ENCODE results near the gene ADH1C. TPM values are rescaled to one million over a fixed set of nuclear protein-coding genes. Genes with fewer than 3 reads are reported as not detected.
"Not testable (repeated sequence)": the region's sequence is repeated elsewhere in the genome, so short reads cannot be mapped to it uniquely, and the experiment has no call there.

The ADH1C gene
- total RNA-seq, 4 donors from 2014 or later, result 28.1 to 496 (median 231) TPM

DNA sequence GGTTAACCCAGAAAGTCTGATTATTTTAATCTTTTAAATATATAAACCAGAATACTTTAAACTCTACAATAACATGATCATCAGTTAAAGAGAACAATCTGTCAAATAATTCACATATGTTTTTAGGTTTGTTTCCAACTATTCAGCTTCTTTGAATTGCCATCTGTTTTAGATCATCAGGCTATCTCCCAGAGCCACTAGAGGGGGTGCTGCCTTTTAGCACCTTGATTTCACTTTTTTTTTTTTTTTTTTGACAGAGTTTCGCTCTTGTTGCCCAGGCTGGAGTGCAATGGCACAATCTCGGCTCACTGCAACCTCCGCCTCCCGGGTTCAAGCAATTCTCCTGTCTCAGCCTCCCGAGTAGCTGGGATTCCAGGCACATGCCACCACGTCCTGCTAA lies 24.8 kb upstream of the ADH1C start:
- intact Hi-C loops (cut with DNase I; ENCODE audit: low total_unique reads); H3K4me3 ChIP-seq; H3K27ac ChIP-seq; H3K36me3 ChIP-seq; DNase-seq; H3K27me3 ChIP-seq; in situ Hi-C loops (cut with MboI; ENCODE audit: low pct_ligation_motif_present in 1 of 4, low pct_unique_long_range_greater_than_20kb in 1 of 4, low sequenced_read_pairs in 3 of 4): not testable (repeated sequence)
- 55 to 58% methylated on average over 4 to 6 of the region's 6 CpGs for WGBS, 2 donors (ENCODE audit: low coverage in 1 of 2)
- Histone ChIP-seq H3K4me1 (peaks cover 4 to 17% (median 10%) of the 10 kb centered on the region in 4 donors), H3K9me3 (peaks cover 11 to 16% of the 10 kb centered on the region in 2 donors)
- TF ChIP-seq, protein P1, sequence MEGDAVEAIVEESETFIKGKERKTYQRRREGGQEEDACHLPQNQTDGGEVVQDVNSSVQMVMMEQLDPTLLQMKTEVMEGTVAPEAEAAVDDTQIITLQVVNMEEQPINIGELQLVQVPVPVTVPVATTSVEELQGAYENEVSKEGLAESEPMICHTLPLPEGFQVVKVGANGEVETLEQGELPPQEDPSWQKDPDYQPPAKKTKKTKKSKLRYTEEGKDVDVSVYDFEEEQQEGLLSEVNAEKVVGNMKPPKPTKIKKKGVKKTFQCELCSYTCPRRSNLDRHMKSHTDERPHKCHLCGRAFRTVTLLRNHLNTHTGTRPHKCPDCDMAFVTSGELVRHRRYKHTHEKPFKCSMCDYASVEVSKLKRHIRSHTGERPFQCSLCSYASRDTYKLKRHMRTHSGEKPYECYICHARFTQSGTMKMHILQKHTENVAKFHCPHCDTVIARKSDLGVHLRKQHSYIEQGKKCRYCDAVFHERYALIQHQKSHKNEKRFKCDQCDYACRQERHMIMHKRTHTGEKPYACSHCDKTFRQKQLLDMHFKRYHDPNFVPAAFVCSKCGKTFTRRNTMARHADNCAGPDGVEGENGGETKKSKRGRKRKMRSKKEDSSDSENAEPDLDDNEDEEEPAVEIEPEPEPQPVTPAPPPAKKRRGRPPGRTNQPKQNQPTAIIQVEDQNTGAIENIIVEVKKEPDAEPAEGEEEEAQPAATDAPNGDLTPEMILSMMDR (IDR thresholded peaks at IDR 0.05), result peak in 4 of 5 experiments; percentile 24 to 38 (median 29)

DNA sequence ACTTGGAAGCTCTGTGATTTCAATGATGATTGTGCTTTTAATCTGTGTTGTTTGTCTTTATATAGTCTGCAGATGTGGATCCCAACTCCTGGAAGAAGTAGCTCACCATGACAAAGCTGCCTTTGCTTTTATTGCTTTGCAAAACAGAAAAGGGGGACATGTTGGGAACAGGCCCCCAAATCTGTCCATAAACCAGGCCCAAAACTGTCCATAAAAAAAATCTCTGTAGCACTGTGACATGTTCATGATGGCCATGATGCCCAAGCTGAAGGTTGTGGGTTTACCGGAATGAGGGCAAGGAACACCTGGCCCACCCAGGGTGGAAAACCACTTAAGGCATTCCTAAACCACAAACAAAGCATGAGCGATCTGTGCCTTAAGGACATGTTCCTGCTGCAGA lies 19.9 kb upstream of the ADH1C start:
- intact Hi-C loops (cut with DNase I; ENCODE audit: low total_unique reads); H3K27ac ChIP-seq; in situ Hi-C loops (cut with MboI; ENCODE audit: low pct_ligation_motif_present in 1 of 4, low pct_unique_long_range_greater_than_20kb in 1 of 4, low sequenced_read_pairs in 3 of 4); H3K4me3 ChIP-seq; H3K36me3 ChIP-seq; DNase-seq; H3K27me3 ChIP-seq; H3K4me1 ChIP-seq: not testable (repeated sequence)
- H3K9me3 ChIP-seq, result peaks cover 11% of the 10 kb centered on the region in 2 donors
- WGBS, 2 donors (ENCODE audit: low coverage in 1 of 2), result 87% methylated on average over 2 of the region's 2 CpGs; no CpG with 5 or more reads in 1 of the 2 donors

DNA sequence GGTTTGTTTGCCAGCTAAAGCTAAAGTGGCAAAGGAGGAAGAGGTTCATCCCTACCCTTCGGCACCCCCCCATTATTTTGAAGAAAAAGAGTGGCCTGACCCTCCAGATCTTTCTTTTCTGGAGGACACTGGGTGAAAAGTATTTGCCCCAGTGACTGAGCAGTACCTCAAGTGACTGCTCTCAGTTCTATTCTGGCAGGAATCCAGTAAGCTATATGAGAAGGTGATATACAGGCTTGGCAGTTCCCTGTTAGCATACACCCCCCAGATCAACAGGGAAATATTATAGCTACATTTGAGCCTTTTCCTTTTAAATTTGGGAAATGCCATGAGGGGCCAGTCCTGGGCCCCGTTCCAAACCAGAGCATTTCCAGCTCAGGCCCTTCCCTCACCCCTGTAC lies 15.3 kb upstream of the ADH1C start:
- WGBS, 2 donors (ENCODE audit: low coverage in 1 of 2), result 43 to 58% methylated on average over 1 to 2 of the region's 2 CpGs
- in situ Hi-C loops (cut with MboI; ENCODE audit: low pct_ligation_motif_present in 1 of 4, low pct_unique_long_range_greater_than_20kb in 1 of 4, low sequenced_read_pairs in 3 of 4); H3K4me3 ChIP-seq; DNase-seq; H3K36me3 ChIP-seq; H3K4me1 ChIP-seq; H3K27ac ChIP-seq; intact Hi-C loops (cut with DNase I; ENCODE audit: low total_unique reads); H3K9me3 ChIP-seq; H3K27me3 ChIP-seq: not testable (repeated sequence)

DNA sequence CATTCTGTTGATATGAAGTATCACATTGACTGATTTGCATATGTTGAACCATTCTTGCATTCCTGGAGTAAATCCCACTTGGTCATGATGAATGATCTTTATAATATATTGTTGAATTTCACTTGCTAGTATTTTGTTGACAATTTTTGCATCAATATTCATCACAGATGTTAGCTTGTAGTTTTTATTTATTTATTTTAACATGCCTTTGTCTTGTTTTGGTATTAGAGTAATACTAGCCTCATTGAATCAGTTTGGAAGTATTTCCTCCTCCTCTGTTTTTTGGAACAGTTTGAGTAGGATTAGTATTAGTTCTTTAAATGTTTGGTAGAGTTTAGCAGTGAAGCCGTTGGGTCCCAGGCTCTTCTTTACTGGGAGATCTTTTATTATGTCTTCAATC lies 13.9 kb upstream of the ADH1C start:
- Histone ChIP-seq H3K36me3 (no peaks in the 10 kb centered on the region), H3K4me3 (no peak overlapping the region), H3K4me1 (peaks cover 0 to 15% (median 5%) of the 10 kb centered on the region in 4 donors), H3K9me3 (no peaks in the 10 kb centered on the region), H3K27ac (no peak overlapping the region), H3K27me3 (no peaks in the 10 kb centered on the region)
- in situ Hi-C loops (cut with MboI; ENCODE audit: low pct_ligation_motif_present in 1 of 4, low pct_unique_long_range_greater_than_20kb in 1 of 4, low sequenced_read_pairs in 3 of 4), result no loop called here
- no peak for DNase-seq
- TF ChIP-seq POLR2AphosphoS5 (IDR thresholded peaks at IDR 0.05) (no peak), EP300 (IDR thresholded peaks at IDR 0.05; ENCODE audit: low read depth) (no peak), POLR2A (IDR thresholded peaks at IDR 0.05) (no peak)
- TF ChIP-seq, protein P1 (IDR thresholded peaks at IDR 0.05), result no peak
- intact Hi-C loops (cut with DNase I; ENCODE audit: low total_unique reads), result no loop called here
- WGBS, 2 donors (ENCODE audit: low coverage in 1 of 2), result 44 to 65% methylated on average over 1 of the region's 1 CpG

DNA sequence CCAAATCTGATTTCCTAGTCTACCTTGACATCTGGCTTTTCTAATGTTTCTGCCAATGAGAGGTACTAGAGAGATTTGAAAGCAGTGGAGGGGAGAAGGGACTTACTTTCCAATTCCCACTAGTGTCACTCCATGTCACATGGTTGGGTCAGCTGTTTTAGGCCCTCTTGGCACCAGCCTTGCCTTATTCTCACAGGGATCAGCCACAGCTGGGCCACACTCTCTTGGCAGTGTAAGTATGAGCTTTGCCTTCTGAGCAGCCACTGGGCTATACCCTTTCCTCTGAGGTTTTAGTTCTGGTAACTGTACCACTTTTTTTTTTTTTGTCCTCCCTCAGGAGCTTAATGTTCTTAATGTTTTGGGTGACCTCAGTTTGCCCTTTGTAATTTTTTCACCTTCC lies 10.2 kb upstream of the ADH1C start:
- Histone ChIP-seq H3K4me3 (no peak overlapping the region), H3K36me3 (no peaks in the 10 kb centered on the region), H3K27ac (peak overlapping the region in 2 of 4 donors; percentile 30 to 45), H3K27me3 (no peaks in the 10 kb centered on the region), H3K9me3 (no peaks in the 10 kb centered on the region), H3K4me1 (peaks cover 0 to 12% (median 6%) of the 10 kb centered on the region in 4 donors)
- in situ Hi-C loops (cut with MboI; ENCODE audit: low pct_ligation_motif_present in 1 of 4, low pct_unique_long_range_greater_than_20kb in 1 of 4, low sequenced_read_pairs in 3 of 4), result no loop called here
- DNase-seq, result no peak
- intact Hi-C loops (cut with DNase I; ENCODE audit: low total_unique reads), result no loop called here
- TF ChIP-seq POLR2A (IDR thresholded peaks at IDR 0.05) (no peak), POLR2AphosphoS5 (IDR thresholded peaks at IDR 0.05) (no peak), EP300 (IDR thresholded peaks at IDR 0.05; ENCODE audit: low read depth) (no peak)
- TF ChIP-seq, protein P1 (IDR thresholded peaks at IDR 0.05), result no peak
